CD4-positive, alpha-beta T cell treated with Interleukin-17A for 4 hours (primary cell): ENCODE data around the gene DNASE1L3.

ENCODE experiments used
- DNase-seq: peaks from one replicate; pipeline ENCODE4 v3.0.0-alpha.2; 2020; ENCODE audit warnings: mixed read lengths

DNASE1L3 gene

DNA sequence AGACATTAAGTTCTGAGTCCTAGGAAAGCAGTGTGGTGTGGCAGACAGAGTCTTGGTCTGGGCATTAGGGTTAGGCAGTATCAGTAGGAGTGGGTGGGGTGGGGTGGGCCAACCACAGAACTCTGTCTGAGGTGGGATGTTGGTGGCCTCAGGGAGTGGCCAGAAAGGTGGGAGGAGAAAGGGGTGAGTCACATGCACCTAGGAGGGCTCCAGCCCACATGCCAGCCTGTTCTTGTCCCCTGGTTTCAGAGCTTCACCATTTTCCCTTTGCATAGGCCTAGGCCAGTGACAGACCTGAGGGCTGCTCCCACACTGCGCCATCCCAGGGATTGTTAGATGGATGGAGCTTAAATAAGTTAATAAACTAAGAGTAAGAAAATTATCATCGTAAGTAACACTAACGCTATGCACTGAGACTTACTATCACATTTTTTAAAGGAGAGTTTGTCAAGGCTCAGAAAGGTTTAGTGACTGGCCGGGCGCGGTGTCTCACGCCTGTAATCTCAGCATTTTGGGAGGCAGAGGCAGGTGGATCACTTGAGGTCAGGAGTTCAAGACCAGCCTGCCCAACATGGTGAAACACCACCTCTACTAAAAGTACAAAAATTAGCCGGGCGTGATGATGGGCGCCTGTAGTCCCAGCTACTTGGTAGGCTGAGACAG lies 33.8 kb downstream of the DNASE1L3 start:
- no peak for DNase-seq

DNA sequence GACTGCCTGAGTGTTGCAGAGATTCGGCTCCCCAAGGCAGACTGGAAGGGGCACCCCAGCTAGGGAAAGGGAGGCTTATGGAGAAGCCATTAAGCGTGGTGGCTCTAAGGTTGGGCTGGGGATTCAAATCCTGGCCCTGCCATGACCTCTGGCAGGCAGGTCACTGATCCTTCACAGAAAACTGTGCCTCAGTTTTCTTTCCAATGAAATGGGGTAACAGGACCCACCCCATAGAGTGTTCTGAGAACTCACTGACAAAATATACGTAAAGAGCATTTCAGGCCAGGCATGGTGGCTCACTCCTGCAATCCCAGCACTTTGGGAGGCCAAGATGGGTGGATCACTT lies 34.6 kb downstream of the DNASE1L3 start:
- no peak for DNase-seq

DNA sequence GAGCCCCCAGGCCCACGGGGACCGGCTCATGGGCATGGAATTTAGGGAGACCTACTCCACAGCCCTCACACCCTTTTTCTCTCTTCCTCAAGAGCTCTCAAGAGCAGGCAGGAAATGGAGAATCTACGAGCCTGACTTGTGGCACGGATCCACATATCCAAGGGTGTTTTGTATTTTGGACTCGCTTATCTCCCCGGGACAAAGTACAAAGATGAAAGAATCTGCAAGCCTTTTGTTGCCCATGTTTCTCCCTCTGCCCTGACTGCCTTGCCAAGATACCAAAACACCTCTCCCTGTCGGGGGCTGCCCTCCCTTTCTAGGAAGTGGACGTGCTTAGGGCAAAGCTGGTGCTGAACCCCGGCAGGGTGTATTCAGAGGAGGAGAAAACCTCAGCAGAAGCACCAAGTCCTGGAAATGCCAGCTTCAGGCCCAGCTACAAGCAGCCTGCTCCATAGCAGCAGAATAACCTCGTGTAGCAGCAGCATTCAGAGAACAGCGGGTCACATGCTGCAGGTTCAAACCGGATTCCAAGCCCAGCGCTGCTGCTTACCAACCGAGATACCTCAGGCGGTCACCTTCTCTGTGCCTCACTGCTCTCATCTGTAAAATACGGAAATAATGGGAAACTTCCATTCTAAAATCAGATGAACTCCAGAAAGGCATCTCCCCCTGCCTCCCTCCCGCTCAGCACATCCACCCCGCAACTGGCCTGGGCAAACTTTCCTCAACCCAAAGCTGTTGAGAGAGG lies 35.2 kb downstream of the DNASE1L3 start:
- DNase-seq = no peak

DNA sequence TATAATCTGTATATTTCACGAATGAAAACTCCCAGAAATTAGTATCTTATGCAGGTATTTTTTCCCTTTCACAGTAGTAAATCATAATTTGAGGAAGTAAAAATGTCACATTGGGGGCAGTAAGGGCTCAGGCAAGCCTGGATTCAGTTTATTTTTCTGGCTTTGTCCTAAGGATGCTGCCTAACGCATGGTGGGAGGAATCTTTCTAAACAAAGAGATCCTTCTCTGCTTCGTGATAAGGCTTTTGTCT lies 35.7 kb downstream of the DNASE1L3 start:
- no peak for DNase-seq

DNA sequence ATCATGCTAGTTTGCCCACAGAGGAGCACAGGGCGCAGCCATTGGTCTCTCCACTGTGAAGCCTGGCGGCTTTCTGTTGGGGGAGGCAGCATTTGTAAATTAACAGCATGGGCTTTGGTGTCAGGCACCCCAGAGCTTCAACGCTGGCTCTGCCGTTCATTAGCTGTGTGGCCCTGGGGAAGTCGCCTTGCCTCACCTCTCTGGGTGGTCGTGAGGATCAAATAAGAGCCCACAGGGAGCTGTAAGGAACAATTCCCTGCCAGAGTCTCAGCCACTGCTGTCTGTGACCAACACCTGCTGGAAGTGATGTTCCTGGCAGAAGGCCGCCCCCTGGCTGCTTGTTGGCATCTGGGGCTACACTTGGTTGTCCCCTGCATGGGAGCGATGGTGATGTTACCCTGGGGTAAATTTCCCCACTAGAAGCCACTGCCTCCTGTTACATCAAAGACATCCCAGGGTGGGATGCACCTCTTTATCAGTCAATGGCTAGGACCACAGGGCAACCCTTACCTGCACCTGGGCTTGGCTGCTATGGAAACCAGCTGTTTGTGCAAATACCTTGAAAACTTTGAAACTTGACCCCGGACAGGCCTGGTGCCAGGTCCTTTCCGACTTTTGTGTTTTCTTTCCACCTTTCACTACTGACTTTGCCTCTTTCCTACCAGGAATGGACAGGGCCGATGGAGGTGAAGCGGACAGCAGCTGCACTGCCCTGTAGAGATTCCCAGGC lies 36.9 kb downstream of the DNASE1L3 start:
- peak; percentile 55 for DNase-seq

DNA sequence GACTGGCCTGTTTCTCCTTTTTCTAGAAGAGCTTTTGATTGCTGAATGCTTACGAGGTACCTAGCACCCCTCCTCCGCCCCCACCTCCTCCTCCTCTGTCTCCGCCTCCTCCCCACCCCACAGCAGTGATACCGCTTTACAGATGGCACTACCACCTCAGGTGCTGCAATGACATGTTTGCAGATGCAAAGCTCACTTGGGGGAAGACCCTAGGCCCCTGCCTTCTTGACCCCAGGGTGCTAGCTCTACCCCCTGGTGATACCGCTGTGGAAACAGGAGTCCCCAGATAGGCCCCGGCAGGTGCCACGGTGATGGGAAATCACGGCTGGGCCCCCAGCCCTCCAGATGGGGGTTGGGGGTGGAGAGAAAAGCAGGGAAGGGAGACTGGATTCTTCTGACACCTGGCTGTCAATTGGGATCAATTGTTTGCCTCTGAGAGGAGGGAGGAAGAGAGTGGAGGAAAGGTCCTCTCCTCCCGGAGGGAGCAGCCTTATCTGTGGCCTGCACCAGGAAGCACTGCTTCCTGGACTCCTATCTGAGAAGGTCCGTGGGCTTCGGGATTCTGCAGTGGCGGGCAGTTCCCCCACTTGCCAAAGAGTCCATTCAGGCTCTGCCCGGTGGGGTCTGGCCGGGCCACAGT lies 37.6 kb downstream of the DNASE1L3 start:
- DNase-seq = no peak

DNA sequence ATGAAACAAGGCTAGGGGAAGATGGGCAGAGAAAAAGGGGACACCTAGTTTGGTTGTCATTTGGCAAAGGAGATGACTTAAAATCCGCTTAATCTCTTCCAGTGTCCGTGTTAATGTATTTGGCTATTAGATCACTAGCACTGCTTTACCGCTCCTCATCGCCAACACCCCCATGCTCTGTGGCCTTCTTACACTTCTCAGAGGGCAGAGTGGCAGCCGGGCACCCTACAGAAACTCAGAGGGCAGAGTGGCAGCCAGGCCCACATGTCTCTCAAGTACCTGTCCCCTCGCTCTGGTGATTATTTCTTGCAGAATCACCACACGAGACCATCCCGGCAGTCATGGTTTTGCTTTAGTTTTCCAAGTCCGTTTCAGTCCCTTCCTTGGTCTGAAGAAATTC lies 39.6 kb downstream of the DNASE1L3 start:
- DNase-seq = no peak

DNA sequence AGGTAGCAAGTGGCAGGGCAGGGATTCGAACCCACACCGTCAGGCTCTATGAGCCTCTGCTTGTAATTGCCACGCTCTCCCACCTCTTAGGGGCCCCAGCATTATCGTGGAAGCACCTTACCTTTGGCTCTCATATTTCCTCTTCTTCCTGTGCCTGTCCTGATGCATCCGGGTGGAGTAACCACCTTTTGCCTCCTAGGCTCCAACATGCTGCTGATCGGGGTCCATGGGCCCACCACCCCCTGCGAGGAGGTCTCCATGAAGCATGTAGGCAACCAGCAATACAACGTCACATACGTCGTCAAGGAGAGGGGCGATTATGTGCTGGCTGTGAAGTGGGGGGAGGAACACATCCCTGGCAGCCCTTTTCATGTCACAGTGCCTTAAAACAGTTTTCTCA lies 40.4 kb downstream of the DNASE1L3 start:
- DNase-seq = no peak

DNA sequence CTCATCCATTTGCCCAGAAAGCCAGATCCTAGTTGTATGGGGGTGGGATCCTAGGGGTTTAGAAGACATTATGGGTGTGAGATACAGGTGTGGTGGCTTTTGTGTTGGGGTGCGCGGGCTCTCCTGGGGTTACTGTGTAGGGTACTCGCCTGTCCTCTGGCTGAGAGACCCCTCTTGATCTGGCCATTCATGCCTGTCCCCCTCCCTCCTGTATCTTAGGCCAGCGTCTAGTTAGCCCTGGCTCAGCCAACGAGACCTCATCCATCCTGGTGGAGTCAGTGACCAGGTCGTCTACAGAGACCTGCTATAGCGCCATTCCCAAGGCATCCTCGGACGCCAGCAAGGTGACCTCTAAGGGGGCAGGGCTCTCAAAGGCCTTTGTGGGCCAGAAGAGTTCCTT lies 41.4 kb downstream of the DNASE1L3 start:
- DNase-seq = no peak

DNA sequence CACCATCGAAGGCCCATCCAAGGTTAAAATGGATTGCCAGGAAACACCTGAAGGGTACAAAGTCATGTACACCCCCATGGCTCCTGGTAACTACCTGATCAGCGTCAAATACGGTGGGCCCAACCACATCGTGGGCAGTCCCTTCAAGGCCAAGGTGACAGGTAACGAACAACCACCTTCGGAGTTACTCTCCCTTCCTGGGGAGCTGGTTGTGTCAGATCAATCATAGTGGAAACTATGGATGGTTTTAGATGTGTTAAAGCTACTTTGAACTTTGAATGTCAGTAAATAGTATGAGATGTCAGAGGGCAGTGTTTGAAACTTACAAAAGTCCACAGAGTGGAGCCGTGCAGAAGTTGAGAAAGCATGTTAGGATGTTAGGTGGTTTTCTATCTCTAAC lies 42.3 kb downstream of the DNASE1L3 start:
- no peak for DNase-seq

DNA sequence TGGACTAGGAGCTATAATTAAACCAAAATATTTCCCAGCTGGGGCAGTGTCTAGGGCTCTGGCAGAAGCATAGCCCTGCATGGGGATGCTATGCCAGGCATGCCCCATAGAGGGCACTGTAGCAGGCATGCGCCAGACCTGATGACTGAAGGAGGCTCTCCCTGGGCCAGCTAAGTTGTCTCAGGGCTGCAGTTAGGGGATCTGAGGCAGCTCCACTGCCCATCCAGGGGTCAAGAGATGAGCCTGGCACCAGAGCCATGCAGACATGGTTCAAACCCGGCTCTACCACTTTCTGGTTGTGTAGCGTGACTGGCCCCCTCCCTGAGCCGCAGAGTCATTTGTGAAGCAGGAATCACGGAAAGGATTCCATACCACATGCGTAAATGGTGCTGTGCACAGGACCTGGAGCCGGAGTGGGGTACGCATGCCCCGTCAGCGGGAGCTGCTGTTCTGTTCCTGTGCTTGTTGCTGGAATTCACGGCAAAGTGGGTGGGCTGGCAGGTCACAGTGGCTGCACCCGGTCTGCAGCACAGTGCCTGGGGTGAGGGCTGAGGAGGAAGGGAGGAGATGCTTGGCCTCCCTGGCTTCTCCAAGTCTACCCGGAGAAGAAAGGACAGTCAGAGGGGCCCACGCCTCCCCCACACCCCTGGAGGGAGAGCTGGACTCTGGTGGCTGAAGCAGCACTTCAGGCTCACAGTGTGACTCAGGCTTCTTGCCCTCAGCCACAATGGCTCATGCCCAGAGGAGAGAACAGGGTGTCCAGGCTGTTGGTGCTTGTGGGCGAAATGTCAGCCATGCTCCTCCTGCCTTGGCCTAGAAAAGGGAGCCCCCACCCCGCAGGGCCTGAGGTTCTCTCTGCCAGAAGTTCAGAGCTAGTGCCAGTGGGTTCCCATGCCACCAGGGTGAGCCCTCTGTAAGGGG lies 43.1 kb downstream of the DNASE1L3 start:
- DNase-seq = peak; percentile 60

DNA sequence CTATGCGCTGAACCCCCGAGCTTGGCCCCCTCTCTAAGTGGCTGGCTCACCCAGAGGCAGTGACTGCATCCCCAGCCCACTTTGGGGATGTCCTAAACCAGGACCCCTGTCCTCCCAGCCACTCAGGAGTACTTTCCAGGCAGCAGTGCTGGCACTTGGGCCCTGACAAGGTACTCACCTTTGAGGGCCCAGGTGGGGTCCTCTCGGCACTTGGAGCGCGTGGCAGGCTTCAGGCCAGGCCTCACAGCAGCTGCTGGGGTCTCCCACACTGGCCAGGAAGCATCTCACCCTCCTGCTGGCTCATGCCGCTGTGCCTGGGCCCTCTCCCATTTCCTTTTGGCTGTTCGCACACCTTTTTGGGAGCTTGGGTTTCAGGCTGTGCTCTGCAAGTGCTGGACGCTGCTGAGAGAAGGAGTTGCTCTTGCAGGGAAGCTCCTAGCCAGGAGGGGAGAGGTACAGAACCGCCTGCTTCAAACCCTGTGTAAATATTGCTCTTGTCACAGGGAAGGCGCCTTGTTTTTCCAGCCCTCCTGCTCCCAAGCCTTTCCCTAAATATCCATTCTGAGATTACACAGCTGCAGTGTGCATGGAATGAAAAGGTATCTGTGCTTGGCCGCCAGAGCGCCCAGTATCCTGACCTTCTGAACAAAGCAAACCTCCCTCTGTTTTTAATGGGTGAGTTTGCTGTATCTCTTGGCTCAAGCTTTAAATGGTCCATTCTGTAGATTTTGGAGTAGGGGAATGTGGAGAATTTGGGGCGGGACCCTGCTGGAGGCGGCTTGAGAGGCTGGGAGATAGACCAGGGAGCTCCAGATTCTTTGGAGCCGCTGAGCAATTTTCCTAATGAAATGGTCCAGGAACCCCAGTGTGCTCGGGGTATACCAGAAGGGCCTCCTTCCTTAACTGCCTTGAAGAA lies 45.6 kb downstream of the DNASE1L3 start:
- DNase-seq = no peak

DNA sequence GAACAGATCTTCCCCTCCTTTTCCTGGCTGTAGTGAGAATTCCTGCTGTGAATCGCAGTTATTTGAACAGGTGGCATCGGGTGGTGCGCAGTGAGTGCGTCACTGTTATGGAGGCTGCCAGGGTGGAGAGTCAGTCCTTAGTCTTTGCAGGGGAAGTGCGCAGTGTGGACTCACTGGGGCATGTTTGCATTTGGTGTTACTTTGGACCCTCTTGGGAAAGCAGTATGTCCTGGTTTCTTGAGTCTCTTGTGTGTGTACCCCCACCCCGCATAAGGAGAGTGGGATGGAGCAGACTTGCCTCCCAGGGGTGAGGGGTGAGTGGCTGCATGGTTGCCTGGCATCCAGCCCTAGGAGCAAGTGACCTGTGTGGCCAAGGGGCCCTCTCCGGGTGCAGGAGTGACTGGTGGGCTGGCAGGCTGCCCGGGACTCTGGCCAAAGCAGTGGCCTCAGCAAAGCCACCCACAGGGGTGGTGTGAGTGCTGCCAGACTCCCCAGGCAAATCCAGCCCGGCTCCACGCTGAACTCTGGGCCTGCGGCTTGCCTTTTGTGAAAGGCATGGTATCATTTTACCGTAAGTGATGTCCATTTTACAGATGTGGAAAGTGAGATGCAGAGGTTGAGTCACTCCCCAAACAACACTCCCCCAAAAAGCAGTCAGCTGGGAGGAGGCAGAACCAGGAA lies 46.4 kb downstream of the DNASE1L3 start:
- no peak for DNase-seq

DNA sequence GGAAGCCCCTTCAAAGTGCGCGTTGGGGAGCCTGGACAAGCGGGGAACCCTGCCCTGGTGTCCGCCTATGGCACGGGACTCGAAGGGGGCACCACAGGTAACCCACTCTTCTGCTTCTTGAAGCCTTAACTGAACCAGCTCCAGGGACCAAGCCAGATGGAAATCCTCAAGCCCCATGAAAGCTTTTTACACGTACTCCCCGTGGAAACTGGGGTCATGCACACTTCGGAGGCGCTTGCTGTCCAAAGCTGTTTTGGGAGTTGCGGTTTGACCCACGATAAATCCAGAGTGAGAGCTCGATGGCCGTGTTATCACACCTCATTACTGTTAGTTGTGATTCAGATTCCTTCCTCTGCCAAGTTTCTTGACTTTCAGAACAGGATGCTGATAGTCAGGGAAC lies 47.5 kb downstream of the DNASE1L3 start:
- no peak for DNase-seq

DNA sequence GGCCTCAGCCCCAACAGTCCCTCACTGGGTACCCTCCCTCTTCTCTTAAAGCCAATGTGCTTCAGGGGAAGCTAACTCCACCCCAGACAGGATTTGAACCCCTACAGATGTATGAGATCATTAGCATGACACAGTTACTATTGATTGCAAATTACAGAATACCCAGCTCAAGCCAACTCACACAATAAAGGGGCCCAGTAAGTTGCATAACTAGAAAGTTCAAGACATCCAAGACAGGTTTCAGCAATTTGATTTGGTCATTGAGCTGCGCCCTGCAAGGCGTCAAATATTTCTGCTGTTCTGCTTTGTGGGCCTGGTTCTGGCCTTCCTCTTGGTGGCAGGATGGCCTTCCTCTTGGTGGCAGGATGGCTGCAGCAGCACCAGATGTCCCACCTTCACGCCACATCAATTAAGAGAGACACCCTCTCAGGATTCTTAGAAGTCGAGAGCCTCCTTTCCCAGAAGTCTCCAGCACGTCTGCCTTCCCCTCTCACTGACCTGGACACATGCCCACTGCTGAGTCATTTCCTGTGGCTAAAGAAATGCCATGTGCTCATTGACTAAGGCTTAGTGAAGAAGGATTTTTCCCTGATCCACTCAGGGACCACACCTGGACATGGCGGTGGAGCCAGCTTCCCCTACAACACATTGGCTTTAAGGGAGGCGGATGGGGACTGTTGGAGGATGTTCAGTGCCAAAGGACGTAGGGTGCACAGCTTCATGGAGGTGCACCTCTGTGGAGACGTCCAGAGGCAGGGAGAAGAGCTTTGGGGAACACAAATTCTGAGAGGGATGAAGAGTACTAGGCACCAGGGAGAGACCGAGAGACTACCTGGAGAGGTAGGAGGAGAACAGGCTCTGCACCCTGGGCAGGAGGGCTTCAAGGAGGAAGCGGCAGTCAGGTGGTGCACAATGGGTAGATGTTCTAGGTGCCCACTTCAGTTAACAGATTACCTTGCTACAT lies 49.1 kb downstream of the DNASE1L3 start:
- DNase-seq = no peak

DNA sequence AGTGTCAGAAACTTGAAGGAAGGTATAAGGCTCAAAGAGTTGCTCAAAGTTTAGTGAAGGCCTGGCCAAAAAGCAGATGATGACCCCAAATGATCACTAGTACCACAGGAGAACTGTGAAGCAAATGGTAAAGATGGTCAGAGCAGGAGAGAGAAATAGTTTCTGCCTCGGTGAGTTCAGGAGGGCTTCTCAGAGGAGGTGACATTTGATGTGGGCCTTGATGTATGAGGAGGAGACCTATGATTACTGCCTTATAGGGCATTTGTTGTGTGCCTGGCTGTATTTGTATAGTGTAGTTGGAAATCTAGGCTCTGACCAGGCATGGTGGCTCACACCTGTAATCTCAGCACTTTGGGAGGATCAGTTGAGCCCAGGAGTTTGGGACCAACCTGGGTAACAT lies 50.4 kb downstream of the DNASE1L3 start:
- DNase-seq = no peak

DNA sequence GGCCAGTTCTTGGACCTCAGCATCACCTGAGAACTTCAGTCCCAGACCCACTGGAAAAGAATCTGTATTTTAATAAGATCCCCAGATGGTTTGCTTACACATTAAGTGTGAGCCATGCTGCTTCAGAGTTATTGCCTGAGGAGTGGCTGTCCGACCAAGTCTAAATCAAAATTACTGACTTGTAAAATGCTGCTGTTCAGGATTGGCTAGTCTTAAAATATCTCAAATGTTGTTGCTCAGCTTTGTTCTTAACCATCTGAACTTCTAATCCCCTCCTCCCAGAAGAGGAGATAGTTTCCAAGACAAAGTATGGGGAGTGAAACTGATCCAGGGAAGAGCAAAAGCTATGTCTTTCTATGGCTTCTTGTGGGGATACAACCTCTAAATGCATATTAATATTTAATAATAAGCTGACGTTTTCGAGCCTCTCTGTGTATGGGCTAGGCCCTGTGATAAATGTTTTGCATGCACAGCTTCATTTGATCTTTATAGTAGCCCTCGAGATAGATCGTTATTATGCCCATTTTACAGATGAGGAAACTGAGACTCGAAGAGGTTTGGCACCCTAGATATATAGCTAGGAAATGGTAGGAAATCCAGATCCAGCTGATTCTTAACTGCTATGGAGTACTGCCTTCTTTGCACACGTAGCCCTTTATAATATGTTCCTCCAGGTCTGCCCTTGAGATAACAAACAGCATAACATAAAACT lies 52.2 kb downstream of the DNASE1L3 start:
- no peak for DNase-seq

DNA sequence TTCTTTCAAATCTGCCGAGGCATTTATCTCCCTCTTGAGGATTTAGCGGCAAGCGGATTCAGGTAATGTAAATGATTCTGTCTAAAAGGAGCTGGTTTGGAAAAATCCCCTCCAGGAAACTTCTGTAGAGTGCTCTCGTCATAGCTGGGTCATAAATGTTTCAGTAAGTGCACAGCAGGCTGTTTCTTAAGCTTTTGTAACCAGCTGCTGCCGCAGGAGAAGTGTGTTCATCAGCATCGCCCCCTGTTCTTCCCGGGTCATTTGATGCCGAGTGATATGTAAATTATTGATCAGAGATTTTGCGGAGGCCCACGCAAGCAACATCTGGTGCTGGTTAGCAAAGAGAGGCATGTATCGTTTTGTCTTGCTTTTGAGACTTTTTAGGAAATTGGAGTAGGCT lies 53.1 kb downstream of the DNASE1L3 start:
- no peak for DNase-seq

DNA sequence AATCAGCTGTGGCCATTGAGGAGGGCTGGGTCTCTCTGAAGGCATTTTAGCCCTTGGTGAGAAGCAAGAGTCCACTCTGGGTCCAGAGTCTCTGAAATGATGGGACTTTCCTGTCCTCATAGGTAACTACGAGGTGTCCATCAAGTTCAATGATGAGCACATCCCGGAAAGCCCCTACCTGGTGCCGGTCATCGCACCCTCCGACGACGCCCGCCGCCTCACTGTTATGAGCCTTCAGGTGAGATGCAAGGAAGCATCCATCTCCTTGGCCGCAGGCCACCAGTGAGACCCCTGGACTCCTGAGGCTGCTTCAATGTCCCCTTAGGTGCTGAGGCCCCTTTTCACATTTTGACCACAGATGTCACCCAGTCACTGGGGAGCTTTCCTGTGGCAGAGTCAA lies 54.9 kb downstream of the DNASE1L3 start:
- no peak for DNase-seq
